ENCODE data around the gene DENND1B.

DENND1B gene

GRCh38 chr1:197462539-197462938 lies 312.7 kb downstream of the DENND1B start:
- DNase-seq, result no peak
